Measurements from ENCODE around the gene BTN2A1. TPM values are rescaled to one million over a fixed set of nuclear protein-coding genes. Genes with fewer than 3 reads are reported as not detected.

BTN2A1 gene
- total RNA-seq, 6 experiments from 2014 or later, result 29.2 to 35.4 (median 33.0) TPM

DNA sequence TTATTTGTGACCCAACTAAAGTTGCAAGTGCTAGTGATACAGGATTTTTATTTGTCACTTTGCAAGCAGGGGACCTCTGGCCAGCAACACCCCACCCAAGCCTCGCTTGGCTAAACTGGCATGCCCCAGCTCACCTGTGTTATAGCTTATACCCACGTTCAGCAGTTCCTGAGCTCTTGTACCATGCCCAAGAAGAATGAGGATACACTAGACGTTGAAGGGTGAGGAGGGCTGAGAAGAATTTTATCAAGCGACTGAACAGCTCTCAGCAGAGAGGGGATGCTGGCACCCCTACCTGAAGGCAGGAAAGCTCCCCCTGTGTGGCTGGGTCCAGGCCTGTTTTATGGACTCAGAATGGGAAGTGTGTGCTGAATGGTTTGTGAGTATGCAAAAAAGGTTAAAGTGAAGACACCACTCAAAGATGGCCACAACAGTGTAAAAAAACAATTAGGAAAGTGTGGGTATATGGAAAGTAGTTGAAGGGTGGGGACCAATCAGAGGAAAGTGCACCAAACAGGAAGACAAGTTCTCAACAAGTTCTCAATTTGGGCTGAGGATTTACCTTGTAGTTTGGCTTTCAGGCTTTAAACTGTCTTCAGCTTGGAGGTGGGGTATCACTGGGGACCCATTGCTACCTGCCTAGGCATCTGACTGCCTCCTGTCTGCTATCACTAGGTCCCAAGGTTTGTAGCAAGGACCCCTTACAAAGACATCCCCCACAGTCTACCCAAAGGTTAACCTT, 15.0 kb downstream of the BTN2A1 start:
- peaks cover 1% of the 10 kb centered on the region; the same call in 1 of the 2 replicates for H3K27me3 Mint-ChIP-seq (ENCODE audit: insufficient read depth)
- H3K36me3 Mint-ChIP-seq (ENCODE audit: low read depth), result peaks cover 39% of the 10 kb centered on the region
- DNase-seq, result no peak
- H3K4me1 Mint-ChIP-seq (ENCODE audit: low read depth), result peaks cover 43% of the 10 kb centered on the region
- TF ChIP-seq, protein P1, sequence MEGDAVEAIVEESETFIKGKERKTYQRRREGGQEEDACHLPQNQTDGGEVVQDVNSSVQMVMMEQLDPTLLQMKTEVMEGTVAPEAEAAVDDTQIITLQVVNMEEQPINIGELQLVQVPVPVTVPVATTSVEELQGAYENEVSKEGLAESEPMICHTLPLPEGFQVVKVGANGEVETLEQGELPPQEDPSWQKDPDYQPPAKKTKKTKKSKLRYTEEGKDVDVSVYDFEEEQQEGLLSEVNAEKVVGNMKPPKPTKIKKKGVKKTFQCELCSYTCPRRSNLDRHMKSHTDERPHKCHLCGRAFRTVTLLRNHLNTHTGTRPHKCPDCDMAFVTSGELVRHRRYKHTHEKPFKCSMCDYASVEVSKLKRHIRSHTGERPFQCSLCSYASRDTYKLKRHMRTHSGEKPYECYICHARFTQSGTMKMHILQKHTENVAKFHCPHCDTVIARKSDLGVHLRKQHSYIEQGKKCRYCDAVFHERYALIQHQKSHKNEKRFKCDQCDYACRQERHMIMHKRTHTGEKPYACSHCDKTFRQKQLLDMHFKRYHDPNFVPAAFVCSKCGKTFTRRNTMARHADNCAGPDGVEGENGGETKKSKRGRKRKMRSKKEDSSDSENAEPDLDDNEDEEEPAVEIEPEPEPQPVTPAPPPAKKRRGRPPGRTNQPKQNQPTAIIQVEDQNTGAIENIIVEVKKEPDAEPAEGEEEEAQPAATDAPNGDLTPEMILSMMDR (IDR thresholded peaks at IDR 0.05), result no peak
- peak overlapping the region; percentile 99 for H3K27ac Mint-ChIP-seq
- no peaks in the 10 kb centered on the region for H3K9me3 Mint-ChIP-seq
- H3K4me3 Mint-ChIP-seq, result peak overlapping the region; percentile 95

- no peak for DNase-seq
- Mint-ChIP-seq H3K4me3 (peak overlapping the region; percentile 95), H3K27me3 (ENCODE audit: insufficient read depth) (peaks cover 1% of the 10 kb centered on the region; the same call in 1 of the 2 replicates), H3K4me1 (ENCODE audit: low read depth) (peaks cover 44% of the 10 kb centered on the region), H3K9me3 (no peaks in the 10 kb centered on the region), H3K36me3 (ENCODE audit: low read depth) (peaks cover 32% of the 10 kb centered on the region), H3K27ac (peak overlapping the region; percentile 99)
- TF ChIP-seq, protein P1 (IDR thresholded peaks at IDR 0.05), result no peak
These were observed 15.6 kb downstream of the BTN2A1 start for GRCh38 chr6:26473429-26473757.

DNA sequence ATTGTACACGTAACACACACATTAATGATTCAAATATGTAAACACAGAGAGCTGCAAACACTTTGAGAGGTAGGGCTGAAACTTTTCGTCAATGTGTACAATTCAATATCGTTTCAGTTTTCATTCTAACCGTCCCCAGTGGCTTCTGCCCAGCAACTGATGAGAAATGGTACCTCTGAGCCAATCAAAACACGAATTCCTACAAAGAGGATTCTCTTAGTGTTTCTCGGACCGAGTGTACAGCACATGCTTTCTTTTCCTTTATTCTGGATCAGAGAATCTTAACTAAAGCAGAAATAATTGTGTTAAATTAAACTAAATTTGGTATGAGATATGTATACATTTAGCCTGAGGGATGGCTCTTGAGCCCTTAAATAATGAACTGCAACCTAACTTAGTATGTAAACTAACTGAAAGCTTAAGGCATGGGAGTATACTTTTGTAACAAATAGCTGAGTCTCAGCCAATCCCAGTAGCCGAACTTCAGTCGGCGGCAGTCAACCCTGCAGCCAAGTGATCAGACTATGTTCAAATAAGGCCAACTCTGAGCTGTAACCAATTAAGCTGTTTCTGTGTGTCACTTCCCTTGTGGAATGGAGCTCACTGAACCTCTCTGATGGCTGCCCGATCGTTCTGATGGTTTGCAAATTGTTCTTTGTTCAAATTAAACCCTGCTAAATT, 16.1 kb downstream of the BTN2A1 start:
- DNase-seq, result peak; percentile 96
- Mint-ChIP-seq H3K4me1 (ENCODE audit: low read depth) (peaks cover 49% of the 10 kb centered on the region), H3K4me3 (peak overlapping the region; percentile 95), H3K9me3 (no peaks in the 10 kb centered on the region), H3K27ac (peak overlapping the region; percentile 99), H3K27me3 (ENCODE audit: insufficient read depth) (peaks cover 1% of the 10 kb centered on the region; the same call in 1 of the 2 replicates), H3K36me3 (ENCODE audit: low read depth) (peaks cover 27% of the 10 kb centered on the region)
- TF ChIP-seq, protein P1 (IDR thresholded peaks at IDR 0.05), result no peak

DNA sequence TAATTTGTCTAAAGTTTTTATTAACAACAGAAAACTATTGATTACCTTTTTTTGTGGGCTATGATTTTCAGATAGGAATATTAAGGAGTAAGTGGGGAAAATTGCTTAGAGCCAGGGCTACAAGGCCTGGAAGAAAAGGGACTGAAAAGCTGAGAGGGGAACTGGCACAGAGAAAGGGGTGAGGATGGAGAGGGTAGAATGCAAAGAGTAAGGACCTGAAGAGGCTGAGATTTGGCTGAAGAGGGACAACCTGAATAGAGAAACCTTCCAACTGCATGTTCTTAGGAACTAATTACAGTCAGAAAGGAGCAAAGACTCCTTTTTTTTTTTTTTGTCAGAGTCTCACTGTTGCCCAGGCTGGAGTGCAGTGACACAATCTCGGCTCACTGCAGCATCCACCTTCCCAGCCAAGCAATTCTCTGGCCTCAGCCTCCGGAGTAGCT, 16.7 kb downstream of the BTN2A1 start:
- Mint-ChIP-seq H3K27ac (peak overlapping the region; percentile 99), H3K9me3 (no peaks in the 10 kb centered on the region), H3K36me3 (ENCODE audit: low read depth) (peaks cover 24% of the 10 kb centered on the region), H3K4me3 (peak overlapping the region; percentile 95), H3K27me3 (ENCODE audit: insufficient read depth) (peaks cover 1% of the 10 kb centered on the region; the same call in 1 of the 2 replicates), H3K4me1 (ENCODE audit: low read depth) (peaks cover 55% of the 10 kb centered on the region)
- no peak for DNase-seq
- TF ChIP-seq, protein P1 (IDR thresholded peaks at IDR 0.05), result no peak

- TF ChIP-seq, protein P1 (IDR thresholded peaks at IDR 0.05), result no peak
- no peak overlapping the region for H3K4me3 Mint-ChIP-seq
- H3K4me1 Mint-ChIP-seq (ENCODE audit: low read depth), result peaks cover 55% of the 10 kb centered on the region
- H3K27ac Mint-ChIP-seq, result peak overlapping the region; percentile 99
- peaks cover 11% of the 10 kb centered on the region for H3K36me3 Mint-ChIP-seq (ENCODE audit: low read depth)
- no peaks in the 10 kb centered on the region for H3K9me3 Mint-ChIP-seq
- peak; percentile 17 for DNase-seq
- peaks cover 1% of the 10 kb centered on the region; the same call in 1 of the 2 replicates for H3K27me3 Mint-ChIP-seq (ENCODE audit: insufficient read depth)
These were observed 18.3 kb downstream of the BTN2A1 start for GRCh38 chr6:26475823-26476729.

Measured in HFFc6 (cell line).